RPMI7951 (cell line): ENCODE measurements around the gene ABCA7. TPM values are rescaled to one million over a fixed set of nuclear protein-coding genes. Genes with fewer than 3 reads are reported as not detected.

Experiments used
- DNase-seq: peaks from one replicate; pipeline ENCODE4 v3.0.0-alpha.2; 2012; ENCODE audit warnings: low read depth
- total RNA-seq: library from RNA; depleted of rRNA; stranded (reverse); fragments of >200 nt; shearing (Covaris generic); gene quantifications from 2 replicates; pipeline ENCODE4 v1.2.3, GENCODE V29; 2014

ABCA7 gene
- total RNA-seq, 1 experiment from 2014 or later = 3.4 TPM

GRCh38 chr19:1070931-1071791, 31.3 kb downstream of the ABCA7 start:
- DNase-seq = no peak

- no peak for DNase-seq
Observed at GRCh38 chr19:1072371-1073015, 32.6 kb downstream of the ABCA7 start.

- no peak for DNase-seq
Observed at GRCh38 chr19:1073063-1073955, 33.4 kb downstream of the ABCA7 start.

GRCh38 chr19:1073956-1074517, 34.1 kb downstream of the ABCA7 start:
- DNase-seq = no peak

- no peak for DNase-seq
Observed at GRCh38 chr19:1074544-1075283, 34.8 kb downstream of the ABCA7 start.

- DNase-seq = peak; percentile 33
Observed at GRCh38 chr19:1076046-1076386, 36.1 kb downstream of the ABCA7 start.

GRCh38 chr19:1076951-1077350, 37.0 kb downstream of the ABCA7 start:
- DNase-seq = no peak

- no peak for DNase-seq
Observed at GRCh38 chr19:1079566-1080111, 39.7 kb downstream of the ABCA7 start.

- no peak for DNase-seq
Observed at GRCh38 chr19:1080360-1081161, 40.7 kb downstream of the ABCA7 start.

- no peak for DNase-seq
Observed at GRCh38 chr19:1081301-1082164, 41.6 kb downstream of the ABCA7 start.

GRCh38 chr19:1082165-1082927, 42.4 kb downstream of the ABCA7 start:
- peak; percentile 57 for DNase-seq

- no peak for DNase-seq
Observed at GRCh38 chr19:1082928-1083816, 43.3 kb downstream of the ABCA7 start.

GRCh38 chr19:1084024-1084868, 44.3 kb downstream of the ABCA7 start:
- no peak for DNase-seq

- no peak for DNase-seq
Observed at GRCh38 chr19:1085053-1085658, 45.2 kb downstream of the ABCA7 start.

GRCh38 chr19:1085676-1086442, 46.0 kb downstream of the ABCA7 start:
- no peak for DNase-seq
